Pancreas (tissue), 10 donors: ENCODE data around the gene ZNF438. TPM values are rescaled to one million over a fixed set of nuclear protein-coding genes. Genes with fewer than 3 reads are reported as not detected.
"Not testable (repeated sequence)": the region's sequence is repeated elsewhere in the genome, so short reads cannot be mapped to it uniquely, and the experiment has no call there.

ENCODE experiments used
- ATAC-seq, 4 donors: fragments of 200-7000 bp; cut with Tn5 transposase; one replicate each; pipeline versions ENCODE4 v1.8.0 to v1.9.1; 2020; ENCODE audit warnings: mild to moderate bottlenecking in 4 of 4, moderate library complexity in 4 of 4
- DNase-seq, 6 donors: peaks; one replicate each; pipeline ENCODE4 v3.0.0-alpha.2; 2020
- FAIRE-seq: peaks from 2 replicates; lab custom pipeline; 2012; peaks lifted over from hg19 to GRCh38; lab: Jason Lieb, UNC
- H3K27ac ChIP-seq, 4 donors: fragments of 200-600 bp; sonication (generic); 1 replicate in 3 of 4; 2 replicates in 1 of 4; pipeline versions ENCODE4 v1.5.0 to v1.8.0; 2020
- H3K27me3 ChIP-seq, 4 donors: fragments of 200-600 bp; one replicate each; pipeline ENCODE4 v1.8.0; 2021
- H3K36me3 ChIP-seq, 3 donors: fragments of 200-600 bp; sonication (generic) in 1 of 3; one replicate each; pipeline versions ENCODE4 v1.5.0 to v1.8.0; 2020 to 2021
- H3K4me1 ChIP-seq, 3 donors: fragments of 200-600 bp; one replicate each; pipeline ENCODE4 v1.8.0; 2021
- H3K4me3 ChIP-seq, 4 donors: fragments of 200-600 bp; sonication (generic) in 2 of 4; one replicate each; pipeline versions ENCODE4 v1.5.0 to v1.8.0; 2020 to 2021
- H3K9me3 ChIP-seq, 4 donors: fragments of 200-600 bp; one replicate each; pipeline ENCODE4 v1.8.0; 2021
- WGBS, 2 donors: extraction: QIAGEN DNeasy Blood & Tissue Kit; methylation state at CpG; one replicate each; pipeline ENCODE4 v1.1.7; 2013; 5-methylcytosine and 5-hydroxymethylcytosine counted together
- intact Hi-C, 3 donors: fragments of 100-400 bp; cut with DNase I; formaldehyde crosslinking; loops; one replicate each; pipeline versions ENCODE4 v1.11.1 to v1.14.2; 2022
- polyA plus RNA-seq, 2 donors: library from polyadenylated mRNA; stranded (reverse); fragments of 200-250 nt; gene quantifications; one replicate each; pipeline ENCODE4 v1.2.3, GENCODE V29; 2013
- total RNA-seq, 6 donors: library from RNA; stranded (reverse); fragmentation: NEBNext Ultra II Directional in 4 of 6; extraction: Animal tissue kit (Norgen Biotek cat#: 25700) in 4 of 6; gene quantifications; one replicate each; pipeline versions ENCODE4 v1.2.1 to v1.2.4, GENCODE V29; 2021 to 2023
- TF ChIP-seq, protein P1 (sequence below), 4 donors: fragments of 200-600 bp; sonication (generic) in 3 of 4; IDR thresholded peaks; one replicate each; pipeline versions ENCODE4 v1.5.0 to v1.8.0; 2021; ENCODE audit warnings: antibody characterized with exemption in 4 of 4
- donor health status: healthy with polysubstance abuse.
- donor health status: DM: no; HTN: no; CAD: no; lungs with moderate emphysema.
- donor health status: DM: no; HTN: no; CAD: no.
- donor health status: control.
- donor health status: control.
- donor health status: Bipolar disorder and iron deficiency.
- donor health status: DM: yes; HTN: yes; CAD: no.
- donor health status: DM: no; HTN: no; CAD: no.
- donor health status: DM: no; HTN: no; CAD: no.
- donor health status: DM: yes; HTN: yes; CAD: no.

The ZNF438 gene
- total and polyA plus RNA-seq, 8 donors: 1.5 to 4.8 (median 2.5) TPM

DNA sequence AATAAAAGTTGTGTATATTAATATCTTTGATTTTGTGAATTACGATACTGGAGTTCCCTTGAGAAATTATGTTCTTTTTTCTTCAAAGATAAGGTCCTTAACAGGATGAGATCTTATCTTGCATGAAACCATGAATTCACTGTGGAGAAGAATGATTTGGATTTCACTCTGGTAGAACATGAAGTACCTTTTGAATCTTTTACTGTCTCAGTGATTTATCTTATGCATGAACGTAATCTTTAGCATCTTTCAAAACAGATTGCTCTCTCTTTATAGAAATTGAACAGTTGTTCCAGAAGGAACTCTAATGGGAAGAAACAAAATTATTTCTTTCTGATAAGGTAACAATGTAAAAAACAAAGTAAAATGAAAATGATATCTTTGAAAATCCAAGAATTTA is 11.0 kb upstream of the ZNF438 start:
- Histone ChIP-seq H3K4me1 (no peaks in the 10 kb centered on the region), H3K4me3 (no peak overlapping the region), H3K27me3 (no peaks in the 10 kb centered on the region), H3K9me3 (no peaks in the 10 kb centered on the region), H3K36me3 (no peaks in the 10 kb centered on the region), H3K27ac (no peak overlapping the region)
- intact Hi-C loops: no loop called here
- WGBS, 2 donors: 69 to 87% methylated on average over 2 of the region's 2 CpGs
- ATAC-seq (no peak), DNase-seq (no peak), FAIRE-seq (no peak)
- TF ChIP-seq, protein P1, sequence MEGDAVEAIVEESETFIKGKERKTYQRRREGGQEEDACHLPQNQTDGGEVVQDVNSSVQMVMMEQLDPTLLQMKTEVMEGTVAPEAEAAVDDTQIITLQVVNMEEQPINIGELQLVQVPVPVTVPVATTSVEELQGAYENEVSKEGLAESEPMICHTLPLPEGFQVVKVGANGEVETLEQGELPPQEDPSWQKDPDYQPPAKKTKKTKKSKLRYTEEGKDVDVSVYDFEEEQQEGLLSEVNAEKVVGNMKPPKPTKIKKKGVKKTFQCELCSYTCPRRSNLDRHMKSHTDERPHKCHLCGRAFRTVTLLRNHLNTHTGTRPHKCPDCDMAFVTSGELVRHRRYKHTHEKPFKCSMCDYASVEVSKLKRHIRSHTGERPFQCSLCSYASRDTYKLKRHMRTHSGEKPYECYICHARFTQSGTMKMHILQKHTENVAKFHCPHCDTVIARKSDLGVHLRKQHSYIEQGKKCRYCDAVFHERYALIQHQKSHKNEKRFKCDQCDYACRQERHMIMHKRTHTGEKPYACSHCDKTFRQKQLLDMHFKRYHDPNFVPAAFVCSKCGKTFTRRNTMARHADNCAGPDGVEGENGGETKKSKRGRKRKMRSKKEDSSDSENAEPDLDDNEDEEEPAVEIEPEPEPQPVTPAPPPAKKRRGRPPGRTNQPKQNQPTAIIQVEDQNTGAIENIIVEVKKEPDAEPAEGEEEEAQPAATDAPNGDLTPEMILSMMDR (IDR thresholded peaks at IDR 0.05): no peak

- FAIRE-seq: no peak
- TF ChIP-seq, protein P1 (IDR thresholded peaks at IDR 0.05): no peak
- WGBS, 2 donors: 58 to 87% methylated on average over 3 of the region's 3 CpGs
These were observed 9.3 kb upstream of the ZNF438 start for GRCh38 chr10:31041011-31041410.

GRCh38 chr10:31039006-31039405 is 7.3 kb upstream of the ZNF438 start:
- DNase-seq, H3K4me1 ChIP-seq, H3K27ac ChIP-seq, H3K4me3 ChIP-seq, H3K9me3 ChIP-seq, H3K27me3 ChIP-seq, H3K36me3 ChIP-seq, ATAC-seq, FAIRE-seq, intact Hi-C loops: not testable (repeated sequence)
- 53 to 70% methylated on average over 2 of the region's 2 CpGs for WGBS, 2 donors

More at GRCh38 chr10:31041011-31041410, 9.3 kb upstream of the ZNF438 start:
- no peaks in the 10 kb centered on the region for H3K9me3 ChIP-seq
- no peaks in the 10 kb centered on the region for H3K27me3 ChIP-seq
- H3K4me3 ChIP-seq: no peak overlapping the region
- H3K36me3 ChIP-seq: no peaks in the 10 kb centered on the region
- no peak overlapping the region for H3K27ac ChIP-seq
- no peak for DNase-seq
- intact Hi-C loops: no loop called here
- ATAC-seq: no peak
- H3K4me1 ChIP-seq: no peaks in the 10 kb centered on the region

- ATAC-seq (no peak), FAIRE-seq (no peak), DNase-seq (no peak)
- intact Hi-C loops: no loop called here
- Histone ChIP-seq H3K4me1 (no peaks in the 10 kb centered on the region), H3K4me3 (no peak overlapping the region), H3K27ac (no peak overlapping the region), H3K9me3 (no peaks in the 10 kb centered on the region), H3K36me3 (no peaks in the 10 kb centered on the region), H3K27me3 (no peaks in the 10 kb centered on the region)
- TF ChIP-seq, protein P1 (IDR thresholded peaks at IDR 0.05): no peak
- WGBS, 2 donors: 85 to 95% methylated on average over 3 of the region's 3 CpGs
These were observed 6.1 kb upstream of the ZNF438 start for GRCh38 chr10:31037749-31038148.

DNA sequence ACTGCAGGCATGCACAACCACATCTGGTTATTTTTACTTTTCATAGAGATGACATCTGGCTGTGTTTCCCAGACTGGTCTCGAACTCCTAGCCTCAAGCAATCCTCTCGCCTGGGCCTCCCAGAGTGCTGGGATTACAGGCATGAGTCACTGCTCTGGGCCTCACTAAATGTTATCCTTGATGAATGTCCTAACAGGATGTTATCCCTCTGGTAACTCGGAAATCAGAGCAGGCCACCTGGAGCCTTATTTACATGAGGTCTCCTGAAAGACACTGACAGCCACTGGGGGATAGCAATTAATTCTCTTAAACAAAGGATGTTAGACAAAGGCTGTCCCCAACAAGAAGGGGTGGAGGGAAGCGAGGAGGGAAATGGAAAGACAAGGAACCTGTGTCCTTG is 4.5 kb upstream of the ZNF438 start:
- no peak for DNase-seq
- H3K27me3 ChIP-seq: no peaks in the 10 kb centered on the region
- intact Hi-C loops: no loop called here
- 75 to 78% methylated on average over 4 of the region's 4 CpGs for WGBS, 2 donors
- no peak for FAIRE-seq
- no peak overlapping the region for H3K27ac ChIP-seq
- no peaks in the 10 kb centered on the region for H3K9me3 ChIP-seq
- H3K4me1 ChIP-seq: no peaks in the 10 kb centered on the region
- no peak overlapping the region for H3K4me3 ChIP-seq
- TF ChIP-seq, protein P1 (IDR thresholded peaks at IDR 0.05): no peak
- H3K36me3 ChIP-seq: no peaks in the 10 kb centered on the region
- no peak for ATAC-seq
